Measurements from ENCODE around the gene BIRC7.

Gene BIRC7

DNA sequence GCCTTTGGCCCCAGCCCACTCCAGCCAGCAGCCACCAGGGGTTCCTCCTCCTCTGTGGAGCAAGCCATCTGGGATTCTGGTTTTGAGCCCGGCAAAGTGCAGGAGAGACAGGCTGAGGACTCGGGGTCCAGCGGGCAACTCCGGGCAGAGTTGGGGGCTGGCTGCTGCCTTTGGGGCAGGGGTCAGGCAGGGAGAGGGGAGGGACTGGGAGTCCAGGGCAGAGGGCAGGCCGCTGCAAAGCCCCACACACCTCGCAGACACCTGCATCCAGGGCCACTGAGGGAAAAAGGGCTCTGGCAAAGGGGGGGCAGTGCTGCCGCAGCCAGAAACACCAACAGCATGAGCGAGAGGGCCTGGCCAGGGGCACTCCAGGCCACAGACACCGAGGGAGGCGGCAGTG is 8.8 kb downstream of the BIRC7 start:
- Histone ChIP-seq H3F3A (ENCODE audit: insufficient read depth, low read length) (no peaks in the 10 kb centered on the region), H3K4me2 (ENCODE audit: low read length) (no peak overlapping the region), H3K27me3 (ENCODE audit: insufficient read depth, low read length) (peaks cover 4% of the 10 kb centered on the region; the same call in 1 of the 2 replicates), H3K4me1 (ENCODE audit: insufficient read depth, low read length, severe bottlenecking) (no peaks in the 10 kb centered on the region), H4K20me1 (ENCODE audit: insufficient read depth, low read length) (no peaks in the 10 kb centered on the region), H3K9ac (ENCODE audit: low read length) (no peak overlapping the region), H3K4me3 (ENCODE audit: low read depth, low read length, poor library complexity, severe bottlenecking) (no peak overlapping the region), H3K9me3 (ENCODE audit: low read length) (no peaks in the 10 kb centered on the region), H3K36me3 (ENCODE audit: insufficient read depth, low read length) (no peaks in the 10 kb centered on the region), H2AFZ (ENCODE audit: low read length) (no peak overlapping the region), H3K27ac (ENCODE audit: low read depth, low read length, poor library complexity, severe bottlenecking) (no peak overlapping the region), H3K79me2 (ENCODE audit: insufficient read depth, low read length) (no peaks in the 10 kb centered on the region), H3K9me2 (ENCODE audit: low read depth, low read length) (no peaks in the 10 kb centered on the region)
- TF ChIP-seq, protein P1, sequence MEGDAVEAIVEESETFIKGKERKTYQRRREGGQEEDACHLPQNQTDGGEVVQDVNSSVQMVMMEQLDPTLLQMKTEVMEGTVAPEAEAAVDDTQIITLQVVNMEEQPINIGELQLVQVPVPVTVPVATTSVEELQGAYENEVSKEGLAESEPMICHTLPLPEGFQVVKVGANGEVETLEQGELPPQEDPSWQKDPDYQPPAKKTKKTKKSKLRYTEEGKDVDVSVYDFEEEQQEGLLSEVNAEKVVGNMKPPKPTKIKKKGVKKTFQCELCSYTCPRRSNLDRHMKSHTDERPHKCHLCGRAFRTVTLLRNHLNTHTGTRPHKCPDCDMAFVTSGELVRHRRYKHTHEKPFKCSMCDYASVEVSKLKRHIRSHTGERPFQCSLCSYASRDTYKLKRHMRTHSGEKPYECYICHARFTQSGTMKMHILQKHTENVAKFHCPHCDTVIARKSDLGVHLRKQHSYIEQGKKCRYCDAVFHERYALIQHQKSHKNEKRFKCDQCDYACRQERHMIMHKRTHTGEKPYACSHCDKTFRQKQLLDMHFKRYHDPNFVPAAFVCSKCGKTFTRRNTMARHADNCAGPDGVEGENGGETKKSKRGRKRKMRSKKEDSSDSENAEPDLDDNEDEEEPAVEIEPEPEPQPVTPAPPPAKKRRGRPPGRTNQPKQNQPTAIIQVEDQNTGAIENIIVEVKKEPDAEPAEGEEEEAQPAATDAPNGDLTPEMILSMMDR (IDR thresholded peaks at IDR 0.05; ENCODE audit: low read length), result no peak
- no peak for TF ChIP-seq EZH2 (IDR thresholded peaks at IDR 0.05; ENCODE audit: borderline replicate concordance, low read length)

DNA sequence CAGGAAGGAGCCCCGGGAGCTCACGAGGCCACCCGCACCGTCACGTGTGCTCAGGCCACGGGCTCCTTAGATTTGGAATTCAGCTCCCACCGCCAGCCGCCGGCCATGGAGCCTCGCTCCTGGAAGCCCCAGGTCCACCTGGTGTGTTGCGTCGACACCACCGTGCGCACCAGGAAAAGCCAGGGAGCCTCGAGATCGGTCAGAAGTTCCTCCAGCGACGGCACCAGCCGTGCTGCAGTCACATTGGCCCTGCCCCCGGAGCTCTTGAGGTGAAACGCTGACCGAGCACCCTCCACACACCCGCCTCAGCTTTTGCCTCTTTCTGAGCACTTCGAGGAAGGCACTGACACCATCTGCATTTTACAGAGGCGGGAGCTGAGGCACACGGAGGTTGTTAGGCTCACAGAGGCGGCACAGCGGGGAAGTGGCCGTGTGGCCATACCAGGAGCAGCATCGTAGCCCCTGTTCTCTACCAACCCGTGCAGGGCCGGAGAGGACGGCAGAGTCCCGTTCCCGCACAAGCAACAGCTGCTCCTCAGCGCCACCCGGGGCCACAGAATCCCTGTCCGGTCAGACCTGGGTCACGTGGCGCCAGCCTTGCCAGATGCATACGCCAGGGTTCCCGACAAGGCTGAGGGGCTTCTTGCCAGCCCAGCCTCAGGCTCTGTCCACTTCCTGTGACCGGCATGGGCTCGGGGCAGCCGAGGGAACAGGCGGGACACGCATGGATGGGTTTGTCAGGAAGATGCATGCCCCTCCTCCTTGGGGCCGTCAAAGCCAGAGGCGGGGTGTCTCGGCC is 11.0 kb downstream of the BIRC7 start:
- H3K27me3 ChIP-seq (ENCODE audit: insufficient read depth, low read length), result peaks cover 4% of the 10 kb centered on the region; the same call in 1 of the 2 replicates
- no peaks in the 10 kb centered on the region for H3K9me2 ChIP-seq (ENCODE audit: low read depth, low read length)
- H3K9ac ChIP-seq (ENCODE audit: low read length), result no peak overlapping the region
- no peaks in the 10 kb centered on the region for H3K9me3 ChIP-seq (ENCODE audit: low read length)
- H3K4me1 ChIP-seq (ENCODE audit: insufficient read depth, low read length, severe bottlenecking), result no peaks in the 10 kb centered on the region
- H3K4me2 ChIP-seq (ENCODE audit: low read length), result no peak overlapping the region
- H3K4me3 ChIP-seq (ENCODE audit: low read depth, low read length, poor library complexity, severe bottlenecking), result no peak overlapping the region
- no peak overlapping the region for H2AFZ ChIP-seq (ENCODE audit: low read length)
- H3K79me2 ChIP-seq (ENCODE audit: insufficient read depth, low read length), result no peaks in the 10 kb centered on the region
- TF ChIP-seq, protein P1 (IDR thresholded peaks at IDR 0.05; ENCODE audit: low read length), result no peak
- no peak for TF ChIP-seq EZH2 (IDR thresholded peaks at IDR 0.05; ENCODE audit: borderline replicate concordance, low read length)
- H3F3A ChIP-seq (ENCODE audit: insufficient read depth, low read length), result no peaks in the 10 kb centered on the region
- H3K36me3 ChIP-seq (ENCODE audit: insufficient read depth, low read length), result no peaks in the 10 kb centered on the region
- H4K20me1 ChIP-seq (ENCODE audit: insufficient read depth, low read length), result no peaks in the 10 kb centered on the region
- H3K27ac ChIP-seq (ENCODE audit: low read depth, low read length, poor library complexity, severe bottlenecking), result no peak overlapping the region

DNA sequence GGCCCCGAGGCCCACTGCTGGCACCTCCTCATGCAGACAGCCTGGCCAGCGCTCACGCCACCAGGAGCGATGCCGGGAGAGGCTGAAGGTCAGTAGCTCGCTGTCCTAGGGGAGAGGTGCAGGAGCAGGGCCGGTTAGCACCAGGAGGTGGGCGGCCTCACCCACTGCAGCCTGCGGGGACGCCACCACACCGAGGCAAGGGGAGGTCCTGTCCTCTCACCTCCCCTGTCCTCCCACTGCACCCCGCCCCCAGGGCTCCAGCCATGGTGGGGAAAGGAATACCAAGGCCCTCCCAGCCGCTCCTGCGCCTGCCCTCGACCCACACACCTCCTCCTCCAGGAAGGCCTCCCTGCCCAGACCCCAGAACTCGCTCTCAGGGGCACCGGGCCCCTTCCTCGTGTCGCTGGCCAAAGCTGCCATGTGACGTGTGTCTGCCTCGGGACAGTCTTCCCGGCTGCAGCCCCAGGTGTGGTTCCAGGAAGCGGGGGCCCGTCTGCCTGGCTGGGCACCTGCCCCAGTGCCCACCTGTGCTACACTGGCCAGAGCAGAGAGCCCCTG is 12.0 kb downstream of the BIRC7 start:
- Histone ChIP-seq H4K20me1 (ENCODE audit: insufficient read depth, low read length) (no peaks in the 10 kb centered on the region), H3K79me2 (ENCODE audit: insufficient read depth, low read length) (no peaks in the 10 kb centered on the region), H3K4me2 (ENCODE audit: low read length) (no peak overlapping the region), H3K27ac (ENCODE audit: low read depth, low read length, poor library complexity, severe bottlenecking) (no peak overlapping the region), H3F3A (ENCODE audit: insufficient read depth, low read length) (no peaks in the 10 kb centered on the region), H3K4me3 (ENCODE audit: low read depth, low read length, poor library complexity, severe bottlenecking) (no peak overlapping the region), H3K9me3 (ENCODE audit: low read length) (no peaks in the 10 kb centered on the region), H2AFZ (ENCODE audit: low read length) (no peak overlapping the region), H3K27me3 (ENCODE audit: insufficient read depth, low read length) (peaks cover 4% of the 10 kb centered on the region; the same call in 1 of the 2 replicates), H3K9ac (ENCODE audit: low read length) (no peak overlapping the region), H3K36me3 (ENCODE audit: insufficient read depth, low read length) (no peaks in the 10 kb centered on the region), H3K4me1 (ENCODE audit: insufficient read depth, low read length, severe bottlenecking) (no peaks in the 10 kb centered on the region), H3K9me2 (ENCODE audit: low read depth, low read length) (no peaks in the 10 kb centered on the region)
- TF ChIP-seq, protein P1 (IDR thresholded peaks at IDR 0.05; ENCODE audit: low read length), result no peak
- TF ChIP-seq EZH2 (IDR thresholded peaks at IDR 0.05; ENCODE audit: borderline replicate concordance, low read length), result no peak

All from OCI-LY1 (cell line).